Measurements from ENCODE around the gene DGCR2.
"Not testable (repeated sequence)": the region's sequence is repeated elsewhere in the genome, so short reads cannot be mapped to it uniquely, and the experiment has no call there.

Gene DGCR2

GRCh38 chr22:19032898-19033567, 89.2 kb downstream of the DGCR2 start:
- not testable (repeated sequence) for DNase-seq (ENCODE audit: low read depth in 2 of 3, low spot score in 1 of 3)

- DNase-seq (ENCODE audit: low read depth in 2 of 3, low spot score in 1 of 3): not testable (repeated sequence)
Observed at GRCh38 chr22:19032156-19032785, 89.9 kb downstream of the DGCR2 start.

GRCh38 chr22:19030889-19031252, 91.3 kb downstream of the DGCR2 start:
- DNase-seq (ENCODE audit: low read depth in 2 of 3, low spot score in 1 of 3): not testable (repeated sequence)

GRCh38 chr22:19030226-19030888, 91.9 kb downstream of the DGCR2 start:
- not testable (repeated sequence) for DNase-seq (ENCODE audit: low read depth in 2 of 3, low spot score in 1 of 3)

- not testable (repeated sequence) for DNase-seq (ENCODE audit: low read depth in 2 of 3, low spot score in 1 of 3)
Observed at GRCh38 chr22:19029113-19030103, 92.8 kb downstream of the DGCR2 start.

- not testable (repeated sequence) for DNase-seq (ENCODE audit: low read depth in 2 of 3, low spot score in 1 of 3)
Observed at GRCh38 chr22:19028060-19028455, 94.2 kb downstream of the DGCR2 start.

GRCh38 chr22:19027371-19028059, 94.7 kb downstream of the DGCR2 start:
- DNase-seq (ENCODE audit: low read depth in 2 of 3, low spot score in 1 of 3): not testable (repeated sequence)

- DNase-seq (ENCODE audit: low read depth in 2 of 3, low spot score in 1 of 3): not testable (repeated sequence)
Observed at GRCh38 chr22:19026080-19026479, 96.1 kb downstream of the DGCR2 start.

- DNase-seq (ENCODE audit: low read depth in 2 of 3, low spot score in 1 of 3): not testable (repeated sequence)
Observed at GRCh38 chr22:19024956-19025489, 97.2 kb downstream of the DGCR2 start.

GRCh38 chr22:19023931-19024330, 98.3 kb downstream of the DGCR2 start:
- DNase-seq (ENCODE audit: low read depth in 2 of 3, low spot score in 1 of 3): not testable (repeated sequence)

GRCh38 chr22:19022755-19023154, 99.5 kb downstream of the DGCR2 start:
- DNase-seq (ENCODE audit: low read depth in 2 of 3, low spot score in 1 of 3): no peak

- no peak for DNase-seq (ENCODE audit: low read depth in 2 of 3, low spot score in 1 of 3)
Observed at GRCh38 chr22:19019679-19020032, 102.6 kb downstream of the DGCR2 start.

GRCh38 chr22:19019029-19019678, 103.1 kb downstream of the DGCR2 start:
- DNase-seq (ENCODE audit: low read depth in 2 of 3, low spot score in 1 of 3): no peak

- no peak for DNase-seq (ENCODE audit: low read depth in 2 of 3, low spot score in 1 of 3)
Observed at GRCh38 chr22:19018256-19018655, 104.0 kb downstream of the DGCR2 start.

- no peak for DNase-seq (ENCODE audit: low read depth in 2 of 3, low spot score in 1 of 3)
Observed at GRCh38 chr22:19016081-19016766, 106.0 kb downstream of the DGCR2 start.

- DNase-seq (ENCODE audit: low read depth in 2 of 3, low spot score in 1 of 3): no peak
Observed at GRCh38 chr22:19014886-19015285, 107.3 kb downstream of the DGCR2 start.

- DNase-seq (ENCODE audit: low read depth in 2 of 3, low spot score in 1 of 3): not testable (repeated sequence)
Observed at GRCh38 chr22:19013881-19014598, 108.2 kb downstream of the DGCR2 start.

- not testable (repeated sequence) for DNase-seq (ENCODE audit: low read depth in 2 of 3, low spot score in 1 of 3)
Observed at GRCh38 chr22:19013411-19013810, 108.8 kb downstream of the DGCR2 start.
